Mucosa of stomach (tissue), 1 donor: ENCODE measurements around the gene NBPF12.
A peak's percentile ranks its signal among the peaks of the same experiment; 100 is the strongest.
"Not testable (repeated sequence)": the region's sequence is repeated elsewhere in the genome, so short reads cannot be mapped to it uniquely, and the experiment has no call there.

Source experiments
- H3K27me3 ChIP-seq: one replicate; pipeline ENCODE4 v1.7.0; 2013; ENCODE audit warnings: mild to moderate bottlenecking, low read length; ENCODE audit not compliant: control insufficient read depth, insufficient read depth
- H3K36me3 ChIP-seq: one replicate; pipeline ENCODE4 v1.7.0; 2013; ENCODE audit warnings: low read length; ENCODE audit not compliant: control insufficient read depth, insufficient read depth
- H3K4me1 ChIP-seq: one replicate; pipeline ENCODE4 v1.7.0; 2013; ENCODE audit warnings: mild to moderate bottlenecking, low read length; ENCODE audit not compliant: control insufficient read depth, insufficient read depth
- H3K4me3 ChIP-seq: one replicate; pipeline ENCODE4 v1.7.0; 2013; ENCODE audit warnings: low read length
- H3K9ac ChIP-seq: one replicate; pipeline ENCODE4 v1.7.0; 2013; ENCODE audit warnings: mild to moderate bottlenecking, low read length, moderate library complexity
- H3K9me3 ChIP-seq: one replicate; pipeline ENCODE4 v1.7.0; 2013; ENCODE audit warnings: mild to moderate bottlenecking, low read length, moderate library complexity; ENCODE audit not compliant: control insufficient read depth
- donor health status: Pancreatic carcinoma.

NBPF12 gene

GRCh38 chr1:146938242-146938902 lies at the start of gene NBPF12:
NBPF12 (plus strand) TSS chr1:146938324; CDS start chr1:146960144, 21,820 bp downstream.
- Histone ChIP-seq H3K4me3 (peak within 1 kb of the TSS; percentile 60), H3K9ac (peak within 1 kb of the TSS; percentile 81)
- not testable (repeated sequence) for H3K36me3 ChIP-seq, H3K9me3 ChIP-seq, H3K4me1 ChIP-seq, H3K27me3 ChIP-seq

DNA sequence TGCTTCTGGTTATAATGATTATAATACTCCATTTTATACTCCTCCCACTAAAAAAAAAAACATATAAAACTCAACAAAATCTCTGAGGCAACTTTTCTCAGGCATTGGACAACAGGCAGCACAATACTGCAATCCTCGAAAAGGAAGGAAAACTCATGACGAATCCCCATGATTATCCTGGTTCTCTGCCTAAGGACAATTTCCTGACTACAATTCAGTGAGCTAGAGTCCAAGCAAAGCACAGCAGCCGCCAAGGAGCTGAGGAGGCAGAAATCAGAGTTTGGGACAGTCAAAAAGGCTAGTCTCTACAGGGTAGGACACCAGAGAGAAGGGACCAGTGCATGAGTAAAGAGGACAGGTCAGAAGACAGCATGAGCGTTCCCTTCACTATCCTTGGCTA lies 46.8 kb upstream of the NBPF12 start:
- not testable (repeated sequence) for H3K27me3 ChIP-seq, H3K4me1 ChIP-seq, H3K9me3 ChIP-seq, H3K9ac ChIP-seq, H3K36me3 ChIP-seq, H3K4me3 ChIP-seq

GRCh38 chr1:146892331-146892730 lies 45.8 kb upstream of the NBPF12 start:
- H3K4me1 ChIP-seq, H3K36me3 ChIP-seq, H3K4me3 ChIP-seq, H3K9ac ChIP-seq, H3K9me3 ChIP-seq, H3K27me3 ChIP-seq: not testable (repeated sequence)

DNA sequence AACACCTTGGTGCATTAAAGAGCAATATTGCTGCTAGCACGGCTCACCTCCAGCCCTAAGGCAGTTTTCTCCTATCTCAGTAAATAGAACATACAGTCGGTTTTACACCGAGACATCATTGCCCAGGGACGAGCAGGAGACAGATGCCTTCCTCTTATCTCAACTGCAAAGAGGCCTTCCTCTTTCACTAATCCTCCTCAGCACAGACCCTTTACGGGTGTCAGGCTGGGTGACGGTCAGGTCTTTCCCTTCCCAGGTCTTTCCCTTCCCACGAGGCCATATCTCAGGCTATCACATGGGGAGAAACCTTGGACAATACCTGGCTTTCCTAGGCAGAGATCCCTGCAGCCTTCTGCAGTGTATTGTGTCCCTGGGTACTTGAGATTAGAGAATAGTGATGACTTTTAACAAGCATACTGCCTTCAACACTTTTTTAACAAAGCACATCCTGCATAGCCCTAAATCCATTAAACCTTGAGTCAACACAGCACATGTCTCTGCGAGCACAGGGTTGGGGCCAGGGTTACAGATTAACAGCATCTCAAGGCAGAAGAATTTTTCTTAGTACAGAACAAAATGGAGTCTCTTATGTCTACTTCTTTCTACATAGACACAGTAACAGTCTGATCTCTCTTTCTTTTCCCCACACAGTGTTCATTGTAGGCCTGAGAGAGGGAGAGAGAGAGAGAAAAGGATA lies 30.4 kb upstream of the NBPF12 start:
- not testable (repeated sequence) for H3K4me3 ChIP-seq, H3K9me3 ChIP-seq, H3K36me3 ChIP-seq, H3K27me3 ChIP-seq, H3K9ac ChIP-seq, H3K4me1 ChIP-seq

GRCh38 chr1:146912975-146913374 lies 25.1 kb upstream of the NBPF12 start:
- not testable (repeated sequence) for H3K27me3 ChIP-seq, H3K9me3 ChIP-seq, H3K4me3 ChIP-seq, H3K36me3 ChIP-seq, H3K4me1 ChIP-seq, H3K9ac ChIP-seq

DNA sequence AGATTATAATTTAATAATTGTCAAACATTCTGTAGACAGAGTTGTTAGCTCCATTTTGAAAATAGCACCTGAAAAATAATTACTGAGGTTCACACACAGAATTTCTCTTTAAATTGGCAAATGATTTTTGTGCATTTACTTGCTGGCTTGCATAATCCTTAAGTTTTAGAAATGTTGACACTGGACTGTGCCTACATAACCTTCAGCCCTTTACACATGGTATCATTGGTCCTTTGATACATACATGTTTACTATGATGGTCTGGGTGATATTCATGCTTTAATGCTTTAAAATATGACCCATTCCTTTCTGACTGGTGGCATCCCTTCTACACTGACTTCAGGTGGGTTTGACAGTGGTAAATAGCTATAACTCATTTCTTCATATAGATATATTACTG lies 17.3 kb upstream of the NBPF12 start:
- not testable (repeated sequence) for H3K4me1 ChIP-seq, H3K9me3 ChIP-seq

GRCh38 chr1:146922614-146923013 lies 15.5 kb upstream of the NBPF12 start:
- H3K36me3 ChIP-seq, H3K9ac ChIP-seq, H3K4me3 ChIP-seq, H3K27me3 ChIP-seq, H3K9me3 ChIP-seq, H3K4me1 ChIP-seq: not testable (repeated sequence)

More for the DNA sequence above, 17.3 kb upstream of the NBPF12 start:
- not testable (repeated sequence) for H3K4me3 ChIP-seq, H3K27me3 ChIP-seq, H3K9ac ChIP-seq, H3K36me3 ChIP-seq

DNA sequence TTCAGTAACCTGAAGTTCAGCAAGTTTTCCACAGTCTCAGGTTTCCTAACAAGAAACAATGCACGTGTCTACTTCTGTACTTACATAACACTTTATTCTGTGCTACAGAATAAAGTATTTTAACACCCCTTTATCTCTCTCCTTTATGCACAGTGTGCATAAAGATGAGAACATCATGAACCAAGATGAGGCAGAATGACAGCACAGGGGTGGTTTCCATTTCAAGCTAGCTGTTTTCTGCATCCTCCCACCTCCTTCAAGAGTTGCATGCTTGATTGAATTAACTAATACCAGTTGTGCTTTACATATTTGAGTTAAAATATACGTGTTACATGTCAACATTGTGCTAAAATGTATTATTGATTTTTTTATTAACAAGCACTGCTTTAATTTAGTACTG lies 14.0 kb upstream of the NBPF12 start:
- not testable (repeated sequence) for H3K4me1 ChIP-seq, H3K36me3 ChIP-seq

DNA sequence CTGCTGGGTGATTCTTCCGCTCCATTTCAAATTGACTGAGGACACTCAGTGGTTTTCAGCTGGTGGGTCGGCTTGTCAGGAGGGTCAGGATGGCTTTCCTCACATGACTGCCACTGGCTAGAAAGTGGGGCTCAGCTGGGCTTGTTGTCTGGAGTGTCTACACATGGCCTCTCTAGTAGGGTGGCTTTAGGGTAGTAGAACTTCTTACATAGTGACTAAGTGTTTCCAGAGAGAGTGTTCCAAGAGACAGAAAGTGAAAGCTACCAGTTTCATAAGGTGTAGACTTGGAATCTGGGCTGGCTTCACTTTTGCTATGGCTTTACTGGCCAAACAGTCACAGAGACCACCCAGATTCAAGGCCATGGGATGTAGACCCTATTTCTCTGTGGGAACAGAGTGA lies 11.7 kb upstream of the NBPF12 start:
- not testable (repeated sequence) for H3K36me3 ChIP-seq, H3K4me3 ChIP-seq, H3K27me3 ChIP-seq, H3K9me3 ChIP-seq, H3K9ac ChIP-seq, H3K4me1 ChIP-seq

More for the DNA sequence above, 14.0 kb upstream of the NBPF12 start:
- not testable (repeated sequence) for H3K4me3 ChIP-seq, H3K9me3 ChIP-seq, H3K27me3 ChIP-seq, H3K9ac ChIP-seq

GRCh38 chr1:146930225-146930624 lies 7.9 kb upstream of the NBPF12 start:
- H3K9ac ChIP-seq, H3K27me3 ChIP-seq, H3K9me3 ChIP-seq, H3K4me1 ChIP-seq, H3K36me3 ChIP-seq, H3K4me3 ChIP-seq: not testable (repeated sequence)

GRCh38 chr1:146934390-146935223 lies 3.5 kb upstream of the NBPF12 start:
- not testable (repeated sequence) for H3K27me3 ChIP-seq, H3K4me3 ChIP-seq, H3K4me1 ChIP-seq, H3K9ac ChIP-seq, H3K36me3 ChIP-seq, H3K9me3 ChIP-seq

DNA sequence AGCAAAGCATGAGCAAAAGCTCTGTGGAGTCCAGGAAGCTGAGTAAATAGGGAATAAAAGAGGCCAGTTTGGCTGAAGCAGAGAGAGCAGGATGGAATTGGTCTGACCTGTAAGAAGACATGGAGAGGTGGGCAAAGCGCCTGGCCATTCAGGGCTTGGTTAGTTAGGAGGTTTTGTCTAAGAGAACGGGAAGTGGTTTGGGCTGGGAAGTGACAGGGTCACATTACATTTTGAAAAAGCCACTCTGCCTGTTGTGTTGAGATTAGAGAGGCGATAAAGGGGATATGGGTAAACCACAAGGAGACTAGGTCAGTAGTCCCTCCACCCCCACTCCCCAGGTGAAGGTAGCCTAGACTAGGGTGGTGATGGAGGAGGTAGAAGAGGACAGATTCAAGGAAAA lies 662 bp upstream of the NBPF12 start:
- H3K9me3 ChIP-seq, H3K36me3 ChIP-seq, H3K4me1 ChIP-seq, H3K27me3 ChIP-seq, H3K4me3 ChIP-seq, H3K9ac ChIP-seq: not testable (repeated sequence)
